ENCODE data around the gene RAP1A. TPM values are rescaled to one million over a fixed set of nuclear protein-coding genes. Genes with fewer than 3 reads are reported as not detected.

RAP1A gene
- total RNA-seq, 1 experiment from 2014 or later = 19.0 TPM

DNA sequence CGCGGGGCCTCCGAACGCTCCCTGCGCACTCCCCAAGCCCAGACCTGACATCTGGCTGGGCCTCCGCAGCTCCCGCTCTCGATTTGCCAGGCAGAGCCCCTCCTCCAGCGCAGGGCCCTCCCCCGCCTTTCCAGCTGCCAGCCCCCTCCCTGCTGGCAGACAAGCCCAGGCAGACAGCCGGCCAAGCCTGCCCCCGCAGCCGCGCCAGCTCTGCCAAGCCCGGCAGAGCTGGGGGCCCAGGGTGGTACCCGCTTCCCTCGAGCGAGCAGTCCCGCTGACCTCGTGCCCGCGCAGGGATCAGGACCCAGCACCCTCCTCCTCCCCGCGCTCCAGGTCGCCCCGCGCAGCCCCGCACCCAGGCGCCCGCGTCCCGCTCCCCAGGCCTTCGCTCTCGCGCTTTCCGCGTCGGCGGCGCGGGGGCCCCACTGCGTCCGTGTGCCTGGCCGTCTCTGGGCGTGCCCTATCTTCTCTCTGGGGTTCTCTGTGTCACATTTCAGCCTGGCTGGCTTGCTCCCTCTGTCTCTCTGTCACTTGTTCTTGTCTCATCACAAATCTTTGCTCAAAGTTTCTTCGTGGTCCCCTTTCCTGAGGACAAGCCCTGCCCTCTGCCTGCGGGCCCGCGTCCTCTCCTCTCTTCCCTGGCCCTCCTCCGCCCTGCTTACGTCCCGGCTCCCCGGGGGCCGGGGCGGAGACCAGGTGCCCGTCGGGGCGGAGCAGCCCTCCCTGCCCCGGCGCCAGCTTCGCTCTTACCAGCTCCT, 119.0 kb downstream of the RAP1A start:
- Histone ChIP-seq H3K27me3 (ENCODE audit: low read length) (no peaks in the 10 kb centered on the region), H3K9me2 (replicated peaks; ENCODE audit: low read length) (no peaks in the 10 kb centered on the region), H3K9ac (ENCODE audit: low read length) (peak overlapping the region; percentile 9; the same call in 1 of the 2 replicates), H2AFZ (ENCODE audit: low read length) (peak overlapping the region; percentile 94), H3K4me3 (ENCODE audit: low read length) (peak overlapping the region; percentile 64), H3K36me3 (ENCODE audit: low read depth, low read length) (no peaks in the 10 kb centered on the region), H4K20me1 (ENCODE audit: low read length) (no peaks in the 10 kb centered on the region), H3K4me1 (ENCODE audit: insufficient read depth, low read length) (peaks cover 20% of the 10 kb centered on the region; the same call in 1 of the 2 replicates), H3K79me2 (ENCODE audit: low read length) (no peaks in the 10 kb centered on the region), H3K9me3 (ENCODE audit: low read length) (no peaks in the 10 kb centered on the region), H3K27ac (ENCODE audit: low read length) (no peak overlapping the region), H3K4me2 (ENCODE audit: low read length) (peak overlapping the region; percentile 92), H3F3A (ENCODE audit: low read length, unreplicated experiment) (no peaks in the 10 kb centered on the region)
- CTCF ChIA-PET = interaction anchor here (0.6 to 1.2 kb wide), 2 partner anchors 12 to 24 kb away, joined by 3 to 4 read pairs; no protein-coding TSS in a partner anchor
- peak; percentile 68 for ATAC-seq
- DNase-seq = peak; percentile 67
- no TSS peak for BruUV-seq (replicated peaks)
- TF ChIP-seq EZH2phosphoT487 (IDR thresholded peaks at IDR 0.05; ENCODE audit: borderline replicate concordance, low read length) (no peak), EZH2 (IDR thresholded peaks at IDR 0.05; ENCODE audit: low read length, unreplicated experiment) (no peak), CTCF (conservative IDR thresholded peaks at IDR 0.05; ENCODE audit: low read depth, low read length) (no peak)
- POLR2A ChIA-PET (ENCODE audit: unreplicated experiment) = interaction anchor here (0.7 kb wide), 1 partner anchor 119 kb away, joined by 3 read pairs; no protein-coding TSS in a partner anchor
- intact Hi-C loops (cut with micrococcal nuclease) = loop anchor here (2.0 kb wide), 1 partner anchor 24 kb away; no protein-coding TSS in a partner anchor

- ATAC-seq (peak; percentile 82), DNase-seq (peak; percentile 86)
- H3K79me2 ChIP-seq (ENCODE audit: low read length) = no peaks in the 10 kb centered on the region
- no peaks in the 10 kb centered on the region for H4K20me1 ChIP-seq (ENCODE audit: low read length)
- H3K27ac ChIP-seq (ENCODE audit: low read length) = no peak within 1 kb of the TSS
- POLR2A ChIA-PET (ENCODE audit: unreplicated experiment) = interaction anchor here (0.6 to 0.7 kb wide), 2 partner anchors 17 to 120 kb away, joined by 3 read pairs; no protein-coding TSS in a partner anchor
- peaks cover 20% of the 10 kb centered on the region; the same call in 1 of the 2 replicates for H3K4me1 ChIP-seq (ENCODE audit: insufficient read depth, low read length)
- TSS peak; percentile 37 for BruUV-seq (replicated peaks)
- H3K9me2 ChIP-seq (replicated peaks; ENCODE audit: low read length) = no peaks in the 10 kb centered on the region
- peak within 1 kb of the TSS; percentile 64 for H3K4me3 ChIP-seq (ENCODE audit: low read length)
- peak within 1 kb of the TSS; percentile 92 for H3K4me2 ChIP-seq (ENCODE audit: low read length)
- CTCF ChIA-PET = interaction anchor here (0.6 to 1.2 kb wide), 2 partner anchors 25 to 30 kb away, joined by 3 to 4 read pairs; no protein-coding TSS in a partner anchor
- H3K36me3 ChIP-seq (ENCODE audit: low read depth, low read length) = no peaks in the 10 kb centered on the region
- peak within 1 kb of the TSS; percentile 9; the same call in 1 of the 2 replicates for H3K9ac ChIP-seq (ENCODE audit: low read length)
- H3K9me3 ChIP-seq (ENCODE audit: low read length) = no peaks in the 10 kb centered on the region
- no peak for TF ChIP-seq EZH2phosphoT487 (IDR thresholded peaks at IDR 0.05; ENCODE audit: borderline replicate concordance, low read length)
- TF ChIP-seq CTCF (conservative IDR thresholded peaks at IDR 0.05; ENCODE audit: low read depth, low read length) = no peak
- no peak for TF ChIP-seq EZH2 (IDR thresholded peaks at IDR 0.05; ENCODE audit: low read length, unreplicated experiment)
- peak within 1 kb of the TSS; percentile 94 for H2AFZ ChIP-seq (ENCODE audit: low read length)
- H3K27me3 ChIP-seq (ENCODE audit: low read length) = no peaks in the 10 kb centered on the region
- no peaks in the 10 kb centered on the region for H3F3A ChIP-seq (ENCODE audit: low read length, unreplicated experiment)
- intact Hi-C loops (cut with micrococcal nuclease) = loop anchor here (2.0 kb wide), 1 partner anchor 25 kb away; no protein-coding TSS in a partner anchor
Measured at GRCh38 chr1:111739194-111739924, 119.8 kb downstream of the RAP1A start, which contains the start of gene INKA2. Gene INKA2, minus strand, starts transcription at chr1:111739395. Its CDS starts 153 bp downstream, at chr1:111739242.

All from PC-3 (cell line).